Upper lobe of right lung (tissue), 1 donor: ENCODE results near the gene ELOVL1. TPM values are rescaled to one million over a fixed set of nuclear protein-coding genes. Genes with fewer than 3 reads are reported as not detected.

ENCODE experiments used
- ATAC-seq: fragments of 200-7000 bp; cut with Tn5 transposase; one replicate; pipeline ENCODE4 v1.9.1; 2020; ENCODE audit warnings: mild to moderate bottlenecking, moderate library complexity
- DNase-seq: peaks from one replicate; pipeline ENCODE4 v3.0.0-alpha.2; 2020
- H3K27ac ChIP-seq: fragments of 200-600 bp; one replicate; pipeline ENCODE4 v1.8.0; 2022
- H3K27me3 ChIP-seq: fragments of 200-600 bp; one replicate; pipeline ENCODE4 v1.8.0; 2022; ENCODE audit warnings: mild to moderate bottlenecking
- H3K36me3 ChIP-seq: fragments of 200-600 bp; one replicate; pipeline ENCODE4 v1.8.0; 2022
- H3K4me1 ChIP-seq: fragments of 200-600 bp; one replicate; pipeline ENCODE4 v1.8.0; 2022
- H3K4me3 ChIP-seq: fragments of 200-600 bp; one replicate; pipeline ENCODE4 v1.8.0; 2022; ENCODE audit warnings: mild to moderate bottlenecking
- H3K9me3 ChIP-seq: fragments of 200-600 bp; one replicate; pipeline ENCODE4 v1.8.0; 2022
- CTCF ChIP-seq: fragments of 200-600 bp; IDR thresholded peaks from one replicate; pipeline ENCODE4 v1.8.0; 2022; ENCODE audit warnings: antibody characterized with exemption
- intact Hi-C: fragments of 100-400 bp; cut with DNase I; formaldehyde crosslinking; loops from one replicate; pipeline ENCODE4 v1.11.0; 2022
- total RNA-seq: library from RNA; stranded (reverse); fragmentation: NEBNext Ultra II Directional; extraction: Animal tissue kit (Norgen Biotek cat#: 25700); gene quantifications from one replicate; pipeline ENCODE4 v1.2.1, GENCODE V29; 2021
- donor health status: DM: no; HTN: yes; CAD: no; lungs with severe emphysema.

Gene ELOVL1
- total RNA-seq, 1 donor from 2014 or later = 98.9 TPM

- no peak overlapping the region for H3K4me3 ChIP-seq
- no peak for DNase-seq
- H3K4me1 ChIP-seq = no peaks in the 10 kb centered on the region
- no peak overlapping the region for H3K27ac ChIP-seq
- ATAC-seq = no peak
- H3K27me3 ChIP-seq = no peaks in the 10 kb centered on the region
- no peaks in the 10 kb centered on the region for H3K36me3 ChIP-seq
- no peak for TF ChIP-seq CTCF
- intact Hi-C loops = loop anchor here (10.0 kb wide), 1 partner anchor 117 kb away; no protein-coding TSS in a partner anchor
- no peaks in the 10 kb centered on the region for H3K9me3 ChIP-seq
Measured at GRCh38 chr1:43351421-43352350, 16.1 kb downstream of the ELOVL1 start.

GRCh38 chr1:43350976-43351375 is 16.8 kb downstream of the ELOVL1 start:
- Histone ChIP-seq H3K27me3 (no peaks in the 10 kb centered on the region), H3K4me3 (no peak overlapping the region), H3K36me3 (no peaks in the 10 kb centered on the region), H3K4me1 (no peaks in the 10 kb centered on the region), H3K27ac (no peak overlapping the region), H3K9me3 (no peaks in the 10 kb centered on the region)
- TF ChIP-seq CTCF = no peak
- intact Hi-C loops = loop anchor here (10.0 kb wide), 1 partner anchor 116 kb away; no protein-coding TSS in a partner anchor
- no peak for DNase-seq
- ATAC-seq = no peak

GRCh38 chr1:43349594-43350306 is 18.1 kb downstream of the ELOVL1 start:
- ATAC-seq = no peak
- intact Hi-C loops = loop anchor here (10.0 kb wide), 1 partner anchor 115 kb away; no protein-coding TSS in a partner anchor
- no peaks in the 10 kb centered on the region for H3K9me3 ChIP-seq
- no peaks in the 10 kb centered on the region for H3K27me3 ChIP-seq
- TF ChIP-seq CTCF = no peak
- H3K36me3 ChIP-seq = no peaks in the 10 kb centered on the region
- peak overlapping the region; percentile 57 for H3K4me3 ChIP-seq
- H3K4me1 ChIP-seq = no peaks in the 10 kb centered on the region
- no peak for DNase-seq
- H3K27ac ChIP-seq = peak overlapping the region; percentile 89

GRCh38 chr1:43348809-43349593 is 18.8 kb downstream of the ELOVL1 start:
- DNase-seq (peak; percentile 95), ATAC-seq (peak; percentile 97)
- Histone ChIP-seq H3K4me1 (no peaks in the 10 kb centered on the region), H3K36me3 (no peaks in the 10 kb centered on the region), H3K9me3 (no peaks in the 10 kb centered on the region), H3K4me3 (peak overlapping the region; percentile 57), H3K27ac (peak overlapping the region; percentile 89), H3K27me3 (no peaks in the 10 kb centered on the region)
- intact Hi-C loops = no loop called here
- no peak for TF ChIP-seq CTCF

- H3K9me3 ChIP-seq = no peaks in the 10 kb centered on the region
- H3K36me3 ChIP-seq = no peaks in the 10 kb centered on the region
- peak overlapping the region; percentile 57 for H3K4me3 ChIP-seq
- intact Hi-C loops = no loop called here
- H3K4me1 ChIP-seq = no peaks in the 10 kb centered on the region
- H3K27me3 ChIP-seq = no peaks in the 10 kb centered on the region
- DNase-seq = no peak
- ATAC-seq = peak; percentile 42
- no peak for TF ChIP-seq CTCF
- peak overlapping the region; percentile 89 for H3K27ac ChIP-seq
Measured at GRCh38 chr1:43348343-43348808, 19.4 kb downstream of the ELOVL1 start.
